ENCODE measurements around the gene OR6K2. TPM values are rescaled to one million over a fixed set of nuclear protein-coding genes. Genes with fewer than 3 reads are reported as not detected.

The OR6K2 gene
- total RNA-seq, 2 experiments from 2014 or later, result not detected

DNA sequence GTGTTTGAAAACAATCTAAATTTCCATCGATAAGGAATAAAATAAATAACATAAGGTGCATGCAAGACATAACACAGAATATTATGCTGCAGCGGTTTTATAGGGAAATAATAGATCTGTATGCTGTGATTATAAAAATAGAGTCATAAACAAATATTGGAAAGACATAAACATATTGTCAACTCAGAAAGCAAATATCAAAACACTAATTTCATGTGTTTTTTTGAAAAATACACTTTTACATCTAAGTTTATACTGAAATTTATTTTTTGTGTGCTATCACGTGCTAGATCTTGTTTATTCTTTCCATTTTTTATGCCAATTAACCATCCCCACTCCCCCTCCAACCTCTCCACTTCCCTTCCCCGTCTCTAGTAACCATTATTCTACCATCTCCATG is 10.6 kb upstream of the OR6K2 start:
- Mint-ChIP-seq H3K9me3 (no peaks in the 10 kb centered on the region), H3K4me3 (no peak overlapping the region), H3K36me3 (ENCODE audit: low read depth) (no peaks in the 10 kb centered on the region), H3K27me3 (peaks cover 38% of the 10 kb centered on the region), H3K27ac (no peak overlapping the region), H3K4me1 (ENCODE audit: low read depth) (no peaks in the 10 kb centered on the region)
- ATAC-seq (ENCODE audit: poor library complexity) (no peak), DNase-seq (no peak)
- Histone ChIP-seq H3K36me3 (ENCODE audit: insufficient read depth, low read length) (no peaks in the 10 kb centered on the region), H3K4me3 (ENCODE audit: low read length) (no peak overlapping the region), H3K27me3 (ENCODE audit: control insufficient read depth in 1 of 2, insufficient read depth in 2 of 2, low read length in 2 of 2) (peaks cover 3 to 19% of the 10 kb centered on the region in 2 experiments), H3K9me3 (ENCODE audit: control insufficient read depth in 1 of 2, insufficient read depth in 1 of 2, low read length in 2 of 2) (no peaks in the 10 kb centered on the region), H3K27ac (ENCODE audit: low read depth in 1 of 2, low read length in 2 of 2) (no peak overlapping the region), H3K4me1 (ENCODE audit: insufficient read depth, low read length) (no peaks in the 10 kb centered on the region)
- intact Hi-C loops (cut with DNase I, micrococcal nuclease), result no loop called here
- POLR2A ChIA-PET, result no interaction called here
- TF ChIP-seq CTCF (IDR thresholded peaks at IDR 0.05), result no peak
- CTCF ChIA-PET, result no interaction called here

GRCh38 chr1:158706096-158706495 is 5.6 kb upstream of the OR6K2 start:
- DNase-seq (no peak), ATAC-seq (ENCODE audit: poor library complexity) (no peak)
- POLR2A ChIA-PET, result no interaction called here
- intact Hi-C loops (cut with DNase I, micrococcal nuclease), result no loop called here
- Mint-ChIP-seq H3K27ac (no peak overlapping the region), H3K36me3 (ENCODE audit: low read depth) (no peaks in the 10 kb centered on the region), H3K27me3 (peaks cover 10% of the 10 kb centered on the region), H3K4me1 (ENCODE audit: low read depth) (no peaks in the 10 kb centered on the region), H3K9me3 (no peaks in the 10 kb centered on the region), H3K4me3 (no peak overlapping the region)
- no peaks in the 10 kb centered on the region for H3K36me3 ChIP-seq (ENCODE audit: insufficient read depth, low read length)
- H3K27me3 ChIP-seq (ENCODE audit: control insufficient read depth in 1 of 2, insufficient read depth in 2 of 2, low read length in 2 of 2), result no peaks in the 10 kb centered on the region
- no peaks in the 10 kb centered on the region for H3K9me3 ChIP-seq (ENCODE audit: control insufficient read depth in 1 of 2, insufficient read depth in 1 of 2, low read length in 2 of 2)
- CTCF ChIA-PET, result no interaction called here
- no peak overlapping the region for H3K27ac ChIP-seq (ENCODE audit: low read depth in 1 of 2, low read length in 2 of 2)
- H3K4me1 ChIP-seq (ENCODE audit: insufficient read depth, low read length), result no peaks in the 10 kb centered on the region
- no peak overlapping the region for H3K4me3 ChIP-seq (ENCODE audit: low read length)
- no peak for TF ChIP-seq CTCF (IDR thresholded peaks at IDR 0.05)

DNA sequence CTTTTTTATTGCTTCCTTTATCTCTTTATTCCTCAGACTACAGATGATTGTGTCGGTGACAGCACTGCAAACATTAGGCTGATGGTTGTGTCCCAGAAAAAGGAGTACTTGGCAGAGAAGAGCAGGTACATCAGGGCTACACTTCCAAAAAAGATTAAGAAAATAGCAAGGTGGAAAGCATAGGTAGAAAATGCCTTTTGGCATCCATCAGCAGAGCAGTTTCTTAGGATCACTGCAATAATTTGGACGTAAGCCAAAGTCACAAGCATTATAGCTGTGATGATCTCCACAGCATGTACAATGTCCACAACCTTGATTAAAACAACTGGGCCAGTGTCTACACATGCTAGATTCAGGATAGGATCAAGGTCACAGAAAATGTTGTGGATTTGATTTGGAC is 5.9 kb downstream of the OR6K2 start:
- Histone ChIP-seq H3K9me3 (ENCODE audit: control insufficient read depth in 1 of 2, insufficient read depth in 1 of 2, low read length in 2 of 2) (no peaks in the 10 kb centered on the region), H3K27me3 (ENCODE audit: control insufficient read depth in 1 of 2, insufficient read depth in 2 of 2, low read length in 2 of 2) (no peaks in the 10 kb centered on the region), H3K4me3 (ENCODE audit: low read length) (no peak overlapping the region), H3K27ac (ENCODE audit: low read depth in 1 of 2, low read length in 2 of 2) (no peak overlapping the region), H3K4me1 (ENCODE audit: insufficient read depth, low read length) (no peaks in the 10 kb centered on the region), H3K36me3 (ENCODE audit: insufficient read depth, low read length) (no peaks in the 10 kb centered on the region)
- no peak for TF ChIP-seq CTCF (IDR thresholded peaks at IDR 0.05)
- intact Hi-C loops (cut with DNase I, micrococcal nuclease), result no loop called here
- no peak overlapping the region for H3K4me3 Mint-ChIP-seq
- H3K9me3 Mint-ChIP-seq, result no peaks in the 10 kb centered on the region
- ATAC-seq (ENCODE audit: poor library complexity) (no peak), DNase-seq (no peak)
- peaks cover 12% of the 10 kb centered on the region for H3K27me3 Mint-ChIP-seq
- no peak overlapping the region for H3K27ac Mint-ChIP-seq
- no peaks in the 10 kb centered on the region for H3K36me3 Mint-ChIP-seq (ENCODE audit: low read depth)
- ChIA-PET CTCF (no interaction called here), POLR2A (no interaction called here)
- H3K4me1 Mint-ChIP-seq (ENCODE audit: low read depth), result no peaks in the 10 kb centered on the region
